GM19351 (cell line): ENCODE data around the gene DNAH7.
A peak's percentile ranks its signal among the peaks of the same experiment; 100 is the strongest.

Experiments
- ATAC-seq: cut with Tn5 transposase; IDR thresholded peaks from one replicate; pipeline ENCODE4 v1.9.1; 2021; ENCODE audit warnings: mild to moderate bottlenecking, moderate library complexity; ENCODE audit not compliant: unreplicated experiment

DNAH7 gene

DNA sequence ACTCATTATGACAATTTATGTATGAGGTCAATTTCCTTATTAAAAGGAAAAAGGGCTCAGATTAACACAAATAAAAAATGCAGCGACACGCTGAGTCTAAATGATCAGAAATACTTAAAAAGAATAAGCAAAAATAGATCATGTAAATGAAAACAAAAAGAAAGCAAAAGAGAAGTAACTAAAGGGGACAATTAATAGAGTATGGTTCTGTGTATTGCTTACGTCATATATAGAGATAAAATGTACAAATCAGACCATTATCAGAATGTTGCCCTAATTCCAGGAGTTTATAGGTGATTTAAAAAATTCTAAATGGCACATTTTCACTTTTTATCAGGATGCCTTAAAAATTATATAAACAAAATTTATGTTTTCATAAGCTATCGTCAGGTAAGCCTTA, 189.5 kb downstream of the DNAH7 start:
- ATAC-seq = no peak

DNA sequence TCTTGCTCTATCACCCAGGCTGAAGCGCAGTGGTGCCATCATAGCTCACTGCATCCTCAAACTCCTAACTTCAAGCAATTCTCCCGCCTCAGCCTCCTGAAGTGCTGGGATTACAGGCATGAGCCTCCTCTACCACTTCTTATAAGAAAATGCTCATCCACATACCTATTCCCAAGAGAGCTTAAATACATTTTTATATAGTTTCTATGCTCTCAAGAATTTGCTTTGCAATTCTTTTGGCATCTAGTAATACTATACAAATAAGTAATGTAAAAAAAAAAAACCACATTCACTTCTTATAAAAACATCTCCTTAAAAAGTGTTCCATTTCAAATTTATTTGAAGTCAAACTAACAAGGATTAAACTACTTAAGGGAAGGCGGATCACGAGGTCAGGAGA, 197.3 kb downstream of the DNAH7 start:
- no peak for ATAC-seq

DNA sequence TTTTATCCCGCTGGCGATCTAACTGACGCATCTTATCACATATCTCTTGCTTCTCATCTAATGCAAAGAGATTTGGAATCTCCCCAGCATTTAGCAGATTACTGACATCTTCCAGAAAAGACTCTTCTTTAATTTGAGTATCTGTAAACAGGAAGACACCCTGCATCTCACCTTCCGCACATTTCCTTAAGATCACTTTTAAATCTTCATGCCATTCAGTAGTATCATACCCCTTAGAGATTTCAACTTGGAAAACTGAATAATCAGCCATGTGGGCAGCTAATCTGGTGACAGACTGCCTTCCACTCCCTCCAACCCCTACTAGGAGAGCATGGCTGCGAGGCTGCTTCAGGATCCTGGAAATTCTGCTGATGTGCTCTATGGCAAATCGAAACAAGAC, 204.3 kb downstream of the DNAH7 start:
- ATAC-seq = no peak

DNA sequence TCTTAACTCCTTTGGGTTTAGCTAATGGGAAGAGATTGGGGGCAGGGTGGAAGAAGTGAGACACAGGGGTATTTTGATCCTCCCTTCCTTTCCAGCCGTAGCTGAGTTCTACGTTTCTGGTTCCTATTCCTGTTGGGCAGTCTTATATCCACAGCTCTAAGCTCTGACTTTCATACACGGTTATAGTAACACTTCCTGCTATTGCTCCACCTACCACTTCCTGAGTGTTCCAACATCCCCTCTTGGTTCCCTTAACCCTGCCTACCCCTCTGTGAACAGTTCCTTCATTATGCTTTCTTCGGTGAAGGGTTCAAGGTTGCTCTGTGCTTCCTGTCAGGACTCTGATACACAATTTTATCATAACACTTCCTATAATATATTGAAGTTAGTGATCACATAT, 205.1 kb downstream of the DNAH7 start:
- no peak for ATAC-seq

DNA sequence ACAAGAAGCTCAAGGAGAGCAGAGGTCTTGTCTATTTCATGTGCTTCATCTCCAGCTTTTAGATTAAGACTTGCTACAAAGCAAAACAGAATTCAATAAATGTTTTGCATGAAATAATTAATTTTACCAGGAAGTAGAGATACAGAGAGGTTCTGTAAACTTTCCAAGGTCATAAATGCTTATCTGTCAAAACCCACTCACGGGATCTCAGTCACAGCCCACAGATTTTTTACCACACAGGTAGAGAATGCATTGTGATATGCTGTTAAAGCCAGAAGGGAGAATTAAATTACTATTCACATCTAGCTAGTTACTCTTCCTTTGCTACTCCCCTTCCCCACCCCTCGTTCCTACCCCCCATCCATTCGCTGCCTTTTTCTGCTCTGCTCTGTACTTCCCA, 205.5 kb downstream of the DNAH7 start:
- ATAC-seq = no peak

DNA sequence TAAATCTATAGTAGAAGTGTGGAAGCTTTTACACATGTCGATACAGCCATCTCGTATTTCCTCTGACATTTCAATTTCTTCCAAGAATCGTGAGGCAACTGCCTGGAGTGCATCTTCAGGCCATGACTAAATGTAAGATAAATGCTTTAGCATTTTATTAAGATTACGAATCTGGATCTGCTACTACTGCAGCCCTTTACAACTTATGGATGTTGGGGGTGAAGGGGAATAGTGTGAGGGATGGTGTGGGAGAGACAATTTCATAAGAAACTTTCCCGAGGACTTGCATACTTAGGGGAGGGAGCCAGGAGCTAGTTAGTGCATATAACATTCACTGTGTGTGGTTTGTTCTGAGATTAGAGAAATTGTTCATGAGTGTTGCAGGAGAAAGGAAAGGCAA, 206.8 kb downstream of the DNAH7 start:
- ATAC-seq = no peak

DNA sequence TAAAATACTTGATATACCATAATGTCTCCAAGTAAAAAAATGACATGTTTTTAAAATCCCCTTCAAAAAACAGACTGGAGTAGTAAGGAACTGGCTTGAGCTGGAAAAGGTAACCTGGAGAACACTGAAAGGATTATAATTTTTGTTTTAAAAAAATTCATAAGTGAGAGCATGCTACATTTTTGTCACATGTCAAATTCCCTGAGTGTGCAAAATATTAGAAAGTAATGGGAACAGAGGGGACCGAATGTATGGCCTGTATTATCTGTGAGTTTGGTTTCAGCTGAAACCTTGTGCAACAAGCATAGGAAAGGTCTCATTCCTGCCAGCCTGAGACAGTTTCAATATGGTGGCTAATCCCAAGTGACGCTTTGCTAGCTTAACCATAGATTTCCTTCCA, 209.1 kb downstream of the DNAH7 start:
- ATAC-seq = no peak

DNA sequence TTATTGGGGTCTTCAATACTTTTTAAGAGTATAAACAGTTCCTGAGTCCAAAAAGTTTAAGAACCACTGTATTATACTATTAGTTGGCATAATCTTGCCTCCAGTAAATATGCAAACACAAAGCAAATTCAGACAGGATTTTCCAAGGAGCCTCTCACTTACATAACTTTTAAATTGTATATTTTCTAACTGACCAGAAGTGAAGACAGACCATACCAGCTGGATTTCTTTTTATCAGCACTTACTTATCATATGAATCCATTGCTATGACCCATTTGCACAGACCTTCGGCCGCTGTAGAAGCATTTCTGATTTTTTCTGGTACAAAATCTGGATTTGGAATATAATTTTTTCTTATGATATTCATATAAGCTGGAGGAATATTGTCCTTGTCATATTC, 211.5 kb downstream of the DNAH7 start:
- no peak for ATAC-seq

DNA sequence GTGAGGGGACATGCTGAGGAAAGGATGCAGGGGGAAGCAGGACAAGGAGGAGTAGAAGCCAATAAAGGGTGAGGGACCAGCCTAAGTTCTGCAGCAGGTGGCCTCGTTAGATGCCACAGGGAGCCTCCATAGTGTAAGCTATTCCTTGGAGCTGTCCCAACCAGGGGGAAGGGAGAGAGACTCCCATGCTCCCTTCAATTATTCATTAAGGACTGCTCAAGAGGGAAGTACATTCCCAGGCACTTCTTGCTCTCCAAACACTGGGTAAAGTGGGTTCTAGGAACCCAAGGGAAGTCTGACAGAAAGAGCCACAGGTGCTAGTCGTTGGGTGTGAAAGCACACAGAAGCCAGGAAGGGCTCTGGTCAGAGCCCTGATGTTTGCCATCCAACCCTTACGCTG, 217.9 kb downstream of the DNAH7 start:
- ATAC-seq = no peak

DNA sequence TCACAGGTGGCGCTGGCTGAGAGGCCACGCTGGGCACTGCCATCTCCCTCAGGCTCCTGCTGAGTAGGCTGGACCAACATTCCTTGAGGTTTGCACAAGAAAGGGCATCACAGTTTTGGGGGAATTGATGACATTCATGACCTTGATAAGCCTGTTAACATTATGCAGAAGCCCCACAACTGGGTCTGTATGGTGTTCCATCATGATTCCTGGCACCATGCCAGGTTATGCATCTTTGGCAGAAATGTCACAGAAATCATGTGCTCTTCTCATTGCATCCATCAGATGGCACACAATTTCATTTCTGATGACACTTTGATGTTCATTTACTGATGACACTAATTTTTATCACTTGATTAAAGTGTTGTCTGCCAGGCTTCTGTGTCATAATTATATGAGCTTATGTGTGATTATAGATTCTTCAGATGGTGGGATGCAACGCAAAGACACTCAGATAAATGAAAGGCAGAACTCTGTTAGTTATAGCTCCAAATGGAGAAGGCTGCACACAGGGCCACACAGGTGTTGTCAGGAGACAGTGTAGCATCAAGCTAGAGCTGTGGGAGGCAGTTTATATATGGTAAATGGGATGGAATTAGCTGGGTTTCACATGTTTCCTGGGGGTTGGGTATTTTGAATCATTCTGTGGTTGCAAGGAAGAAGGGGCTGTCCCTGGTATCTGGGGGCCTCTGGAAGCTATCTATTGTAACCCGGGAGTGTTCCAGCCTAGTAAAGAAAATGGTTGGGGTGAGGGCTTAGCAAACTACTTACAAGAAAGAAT, 220.3 kb downstream of the DNAH7 start:
- peak; percentile 40 for ATAC-seq

DNA sequence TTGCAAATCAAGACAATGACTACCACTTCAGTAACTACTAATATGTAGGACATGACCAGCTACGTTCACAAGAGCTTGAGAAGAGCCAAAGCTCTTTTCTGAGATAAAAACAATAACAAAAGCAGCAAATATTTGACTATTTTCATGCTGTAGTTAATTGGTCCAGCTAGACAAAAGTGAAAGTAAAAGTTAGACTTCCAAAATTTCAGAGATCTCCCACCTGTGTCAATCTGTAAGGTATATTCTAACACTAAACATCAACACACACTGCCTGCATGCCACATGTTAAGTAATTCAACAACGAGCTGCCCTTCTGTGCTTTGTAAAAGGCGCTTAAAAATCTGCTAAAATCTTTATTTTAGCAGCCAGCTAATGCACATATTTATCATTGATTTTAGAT, 225.7 kb downstream of the DNAH7 start:
- no peak for ATAC-seq

DNA sequence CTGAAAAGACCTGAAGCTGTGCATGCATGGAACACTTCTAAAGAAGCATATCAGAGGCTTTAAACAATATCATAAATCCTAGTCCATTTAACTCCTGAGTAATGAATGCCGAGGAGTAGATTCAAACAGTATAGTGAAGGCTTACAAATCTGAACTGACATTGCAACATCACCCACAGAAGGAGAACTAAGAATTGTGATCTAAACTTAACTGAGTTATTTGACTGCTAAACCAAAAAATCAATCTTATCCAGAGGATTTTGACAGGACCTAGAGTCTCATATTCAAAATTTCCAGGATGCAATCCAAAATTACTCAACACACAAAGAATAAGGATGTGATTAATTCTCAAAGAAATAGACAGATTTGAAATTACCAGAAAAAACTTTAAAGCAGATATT, 230.6 kb downstream of the DNAH7 start:
- ATAC-seq = no peak

DNA sequence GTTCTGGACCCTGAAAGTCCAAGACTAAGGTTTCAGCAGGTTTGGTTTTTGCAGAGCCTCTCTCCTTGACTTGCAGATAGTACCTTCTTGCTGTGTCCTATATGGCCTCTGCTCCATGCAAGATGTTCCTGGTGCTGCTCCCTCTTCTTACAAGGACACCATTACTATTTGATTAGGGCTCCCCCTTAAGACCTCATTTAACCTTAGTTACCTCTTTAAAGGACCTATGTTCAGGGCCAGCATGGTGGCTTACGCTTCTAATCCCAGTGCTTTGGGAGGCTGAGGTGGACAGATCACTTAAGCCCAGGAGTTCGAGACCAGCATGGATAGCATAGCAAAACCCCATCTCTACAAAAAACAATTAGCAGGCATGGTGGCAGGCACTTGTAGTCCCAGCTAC, 232.6 kb downstream of the DNAH7 start:
- ATAC-seq = no peak

DNA sequence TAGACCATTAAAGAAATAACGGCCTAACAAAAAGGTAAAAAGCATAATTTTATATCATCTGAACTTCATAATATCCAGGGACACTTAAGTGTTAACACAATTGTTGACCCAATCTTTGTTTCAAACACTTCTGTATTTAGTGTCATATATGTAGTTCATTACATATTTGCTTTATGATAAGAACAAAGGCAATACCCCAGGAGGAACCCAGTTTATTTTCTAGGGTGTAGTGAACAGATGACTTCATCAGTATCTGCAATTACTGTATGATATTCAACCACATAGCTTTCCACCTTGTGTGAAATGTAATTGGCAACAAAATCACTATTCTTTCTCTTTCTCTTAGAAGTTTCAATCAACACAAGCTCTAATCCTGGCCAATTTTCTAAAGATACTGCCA, 233.8 kb downstream of the DNAH7 start:
- no peak for ATAC-seq

DNA sequence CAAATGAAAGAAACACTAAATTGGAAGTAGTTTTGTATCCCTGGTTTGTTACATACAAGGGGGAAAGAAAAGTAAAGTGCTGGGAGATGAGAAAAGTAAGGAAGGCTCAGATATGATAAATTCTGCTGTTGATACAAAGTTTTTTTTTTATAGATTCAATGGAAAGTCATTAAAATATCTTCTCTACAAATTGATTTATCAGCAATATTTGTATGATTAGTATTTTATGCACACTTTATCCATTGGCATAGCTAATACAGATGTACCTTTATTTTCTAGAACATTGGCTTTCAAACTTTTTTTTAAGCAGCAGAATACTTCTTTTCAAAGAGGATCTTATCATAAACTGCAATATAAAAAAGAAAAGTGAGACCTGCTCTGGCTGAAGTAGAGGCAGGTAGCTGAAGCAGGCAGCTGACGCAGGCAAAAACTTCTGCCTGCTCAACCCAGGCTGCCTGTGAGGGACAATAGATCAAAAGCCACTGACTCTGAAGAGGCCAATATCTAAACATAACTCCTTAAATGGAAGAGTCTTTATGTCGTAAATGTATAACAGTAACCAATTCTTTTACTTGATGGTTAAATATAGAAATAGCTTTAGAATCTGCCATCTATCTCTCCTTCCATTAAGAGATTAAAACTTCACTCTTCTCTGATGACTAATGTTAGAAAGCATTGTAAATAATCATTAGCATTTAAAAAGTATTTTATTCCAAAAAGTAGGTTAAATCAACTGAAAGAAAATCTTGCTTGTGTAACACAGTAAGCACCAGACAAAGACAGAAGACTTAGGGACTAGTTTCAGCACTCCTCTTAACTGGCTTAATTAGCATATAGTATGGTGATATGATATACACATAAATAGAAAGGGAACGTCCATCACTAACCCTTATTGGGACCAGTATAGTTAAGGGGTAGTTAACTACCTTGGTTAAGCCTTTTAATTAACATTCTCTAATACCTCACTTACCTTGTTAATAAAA, 237.4 kb downstream of the DNAH7 start:
- ATAC-seq = no peak

DNA sequence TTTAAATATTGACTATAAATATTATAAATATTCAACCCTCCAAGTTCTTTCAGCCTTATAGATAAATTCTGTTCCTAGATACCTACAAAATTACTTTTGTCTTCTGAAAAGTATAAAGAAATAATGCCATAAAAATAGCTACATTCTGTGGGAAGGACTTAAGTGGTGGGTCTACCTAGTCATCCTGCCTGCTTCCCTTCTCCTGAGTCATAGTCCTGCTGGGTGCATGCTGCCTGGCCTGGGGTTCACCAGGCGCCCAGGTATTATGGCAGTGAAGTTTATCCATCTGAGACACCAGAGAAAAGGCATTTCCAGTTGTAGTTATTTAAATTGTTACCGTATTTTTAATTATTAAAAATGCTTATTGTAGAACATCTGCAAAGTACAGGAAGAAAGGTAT, 244.2 kb downstream of the DNAH7 start:
- no peak for ATAC-seq

DNA sequence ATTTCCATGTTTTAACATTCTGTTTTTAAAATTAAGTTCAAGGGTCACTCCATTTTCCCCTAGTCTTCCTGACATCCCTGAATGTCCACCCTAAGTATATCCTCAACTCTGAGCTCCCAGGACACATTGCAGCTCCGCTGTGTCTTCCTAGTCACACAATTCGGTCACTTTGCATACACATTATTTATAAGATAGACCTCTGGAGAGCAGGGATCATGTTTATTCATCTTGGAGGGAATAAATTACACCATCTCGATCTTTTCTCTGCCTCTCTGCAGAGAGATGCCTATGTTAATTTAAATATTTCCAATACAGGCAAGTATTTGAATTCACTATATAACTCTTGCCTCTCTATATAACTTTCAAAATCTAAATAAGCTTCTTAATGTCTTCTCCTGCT, 245.4 kb downstream of the DNAH7 start:
- ATAC-seq = no peak

DNA sequence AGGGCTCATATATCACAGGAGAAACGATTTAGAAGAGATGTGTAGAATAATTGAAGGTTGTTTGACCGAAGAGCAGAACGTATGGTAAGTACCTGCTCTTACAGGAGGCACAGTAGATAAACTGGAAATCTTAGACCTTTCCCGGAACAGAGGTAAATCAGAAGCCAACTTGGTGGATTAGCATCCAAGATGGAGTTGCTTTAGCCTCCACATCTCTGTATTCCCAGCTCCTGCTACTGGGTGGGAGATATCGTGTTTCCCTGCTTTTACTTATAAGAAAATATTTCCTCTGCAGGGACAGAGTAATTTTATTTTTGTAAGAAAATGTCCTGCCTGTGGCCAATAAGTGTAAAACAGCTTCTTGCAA, 247.1 kb downstream of the DNAH7 start:
- ATAC-seq = no peak

DNA sequence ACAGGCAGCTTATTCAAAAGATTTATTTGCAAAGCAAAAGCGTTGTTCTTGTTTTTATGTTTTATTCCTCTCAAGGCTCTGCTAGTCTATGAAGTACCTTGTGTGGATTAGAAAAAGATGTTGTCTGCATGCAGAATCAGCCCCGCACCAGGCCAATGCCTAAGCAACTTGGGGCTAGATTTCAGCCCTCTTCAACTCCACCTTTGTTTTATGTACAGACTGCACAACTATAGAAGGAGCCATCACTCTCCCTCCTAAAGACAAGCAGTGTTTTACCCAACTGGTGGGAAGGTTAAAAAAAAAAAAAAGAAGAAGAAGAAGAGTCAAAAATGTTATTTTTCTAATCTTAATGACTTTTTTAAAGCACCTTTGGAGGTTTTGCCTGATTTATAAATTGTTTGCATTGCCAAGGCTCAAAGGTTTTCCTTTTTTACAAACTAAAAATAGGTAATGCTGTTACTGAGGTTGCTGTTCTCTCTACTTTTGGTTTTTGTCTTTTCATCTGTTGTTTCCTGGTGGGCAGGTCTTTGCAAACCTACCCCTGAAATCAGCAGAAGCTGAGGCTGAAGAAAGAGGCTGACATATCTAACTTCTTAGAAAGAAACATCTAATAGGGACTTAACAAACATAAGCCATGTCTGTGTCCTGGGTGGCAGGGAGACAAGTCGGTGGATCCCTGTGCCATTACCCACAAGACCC, 247.6 kb downstream of the DNAH7 start:
- ATAC-seq = no peak

DNA sequence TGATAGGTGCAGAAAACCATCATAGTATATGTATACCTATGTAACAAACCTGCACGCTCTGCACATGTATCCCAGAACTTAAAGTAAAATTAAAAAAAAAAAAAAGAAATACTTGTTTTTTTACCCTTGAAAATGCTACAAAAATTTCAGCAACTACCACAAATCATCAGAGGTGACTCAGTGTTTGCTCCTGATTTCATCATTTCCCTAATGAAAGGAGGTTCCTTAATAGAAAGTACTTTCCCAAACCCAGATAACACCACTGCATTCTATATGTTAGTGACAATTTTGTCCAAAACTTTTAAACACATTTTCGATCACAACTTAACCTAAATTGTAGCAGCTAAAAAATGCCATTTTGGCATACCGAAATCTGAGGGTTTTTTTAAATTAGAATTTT, 248.3 kb downstream of the DNAH7 start:
- no peak for ATAC-seq

DNA sequence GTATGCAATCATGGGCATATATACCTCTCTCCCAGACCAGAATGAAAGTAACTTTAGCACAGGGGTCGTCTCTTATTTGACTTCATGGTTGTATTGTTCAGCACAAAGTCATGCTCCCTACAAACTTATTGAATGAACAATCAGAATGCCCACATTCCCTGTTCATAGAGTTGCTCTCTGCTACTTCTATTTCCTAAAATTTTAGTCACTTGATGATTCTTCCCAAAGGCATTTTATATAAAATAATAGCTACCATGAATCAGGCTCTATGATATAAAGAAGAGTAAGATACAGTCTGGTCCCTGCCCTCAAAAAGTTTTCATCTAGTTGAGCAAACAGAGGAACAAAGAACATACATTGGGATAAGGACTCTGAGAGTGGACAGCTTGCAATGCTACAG, 249.4 kb downstream of the DNAH7 start:
- ATAC-seq = no peak

DNA sequence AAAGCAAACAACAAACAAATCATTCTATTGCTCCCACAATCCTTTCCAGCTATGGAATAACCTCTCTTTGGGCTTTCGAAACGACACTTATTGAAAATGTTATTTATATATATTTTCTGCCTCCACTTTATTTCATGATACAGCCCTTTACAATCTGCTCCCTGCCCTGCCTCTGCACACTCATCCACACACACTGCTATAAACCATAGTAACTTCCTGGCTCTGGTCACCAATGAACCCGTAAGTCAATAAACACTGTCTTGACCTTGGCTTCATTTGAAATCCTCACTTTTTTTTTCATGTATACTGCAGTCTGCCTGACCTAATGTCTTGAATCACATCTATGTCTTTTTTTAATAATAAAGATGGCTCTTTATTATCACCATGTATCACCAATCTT, 250.1 kb downstream of the DNAH7 start:
- ATAC-seq = no peak
